HS-27A (cell line): Measurements from ENCODE around the gene CNST.
"Not testable (repeated sequence)": the region's sequence is repeated elsewhere in the genome, so short reads cannot be mapped to it uniquely, and the experiment has no call there.

Source experiments
- DNase-seq: peaks from one replicate; pipeline ENCODE4 v3.0.0-alpha.2; 2012; ENCODE audit warnings: low read depth, missing footprints

The CNST gene

GRCh38 chr1:246559310-246559709 lies 6.9 kb upstream of the CNST start:
- no peak for DNase-seq

- DNase-seq = not testable (repeated sequence)
These were observed 5.4 kb upstream of the CNST start for GRCh38 chr1:246560833-246561232.

DNA sequence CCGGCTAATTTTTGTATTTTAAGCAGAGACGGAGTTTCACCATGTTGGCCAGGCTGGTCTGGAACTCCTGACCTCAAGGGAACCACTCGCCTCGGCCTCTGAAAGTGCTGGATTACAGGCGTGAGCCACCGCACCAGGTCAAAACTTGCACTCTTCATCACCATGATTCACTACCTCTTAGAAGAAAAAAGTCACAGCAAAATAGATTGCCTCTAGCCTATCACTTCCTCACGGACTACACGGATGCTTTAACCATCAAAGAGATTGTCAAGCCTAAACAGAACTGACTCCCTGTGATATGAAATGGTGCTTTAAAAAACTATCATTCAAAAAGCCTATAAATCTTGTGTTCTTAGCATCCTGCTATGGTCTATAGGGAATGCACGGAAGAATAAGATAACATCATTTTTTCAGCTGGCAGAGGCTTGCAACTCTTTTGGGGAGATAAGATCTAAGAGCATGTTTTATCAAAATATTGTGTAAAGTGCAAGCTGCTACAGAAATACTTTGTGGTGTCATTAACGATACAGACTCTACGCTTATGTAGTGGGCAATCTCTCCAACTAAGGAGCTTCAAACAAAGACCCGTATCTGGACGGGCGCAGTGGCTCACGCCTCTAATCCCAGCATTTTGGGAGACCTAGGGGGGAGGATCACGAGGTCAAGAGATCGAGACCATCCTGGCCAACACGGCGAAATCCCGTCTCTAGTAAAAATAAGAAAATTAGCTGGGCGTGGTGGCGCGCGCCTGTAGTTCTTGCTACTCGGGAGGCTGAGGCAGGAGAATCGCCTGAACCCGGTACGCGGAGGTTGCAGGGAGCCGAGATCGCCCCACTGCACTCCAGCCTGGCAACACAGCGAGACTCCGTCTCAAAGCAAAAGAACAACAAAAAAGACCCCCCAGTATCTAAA lies 1.2 kb upstream of the CNST start:
- no peak for DNase-seq

GRCh38 chr1:246565751-246566127 lies 517 bp upstream of the CNST start:
- no peak for DNase-seq

DNA sequence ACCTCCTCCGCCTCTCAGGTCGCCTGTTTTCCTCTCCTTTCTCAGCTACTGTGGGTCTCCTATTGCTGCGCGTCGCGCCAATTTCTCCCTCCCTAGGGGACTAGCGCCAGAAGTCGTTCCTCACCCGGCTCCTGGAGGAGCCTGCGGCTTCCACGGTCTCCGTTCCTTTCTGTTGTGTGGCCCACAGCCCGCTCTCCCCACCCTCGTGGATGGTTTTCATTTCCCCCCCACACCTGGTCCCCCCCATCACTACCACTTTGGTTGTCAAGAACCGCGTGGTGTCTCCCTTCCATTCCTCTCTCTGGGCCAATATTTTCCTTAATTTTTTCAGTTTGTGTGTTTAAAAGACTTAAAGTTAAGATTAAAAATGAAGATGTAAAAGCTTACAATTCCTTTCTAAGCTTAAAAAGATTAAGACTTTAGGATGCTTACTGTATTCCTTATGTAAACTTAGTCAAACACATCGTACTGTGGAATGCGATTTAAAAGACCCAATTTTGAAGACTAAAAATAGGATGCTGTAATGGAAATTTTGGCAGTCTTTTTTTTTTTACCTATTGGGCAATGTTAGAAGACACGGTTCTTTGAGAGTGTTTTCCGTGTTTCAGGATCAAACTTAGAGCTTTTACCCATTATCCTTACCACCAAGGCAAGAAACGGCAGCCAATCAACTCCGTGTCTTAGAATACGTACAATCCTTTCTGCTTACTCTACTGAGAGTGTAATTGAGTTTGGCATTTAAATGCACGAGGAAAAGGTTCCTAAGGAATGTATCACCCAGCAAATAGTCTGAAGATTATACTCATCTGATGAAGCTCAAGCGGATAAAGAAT lies 773 bp downstream of the CNST start:
- DNase-seq = no peak

GRCh38 chr1:246567646-246568235 lies 1.5 kb downstream of the CNST start:
- DNase-seq = no peak

GRCh38 chr1:246569248-246570238 lies 3.3 kb downstream of the CNST start:
- DNase-seq = no peak

GRCh38 chr1:246571309-246571708 lies 5.1 kb downstream of the CNST start:
- not testable (repeated sequence) for DNase-seq

GRCh38 chr1:246571953-246572352 lies 5.7 kb downstream of the CNST start:
- no peak for DNase-seq

- no peak for DNase-seq
These were observed 6.5 kb downstream of the CNST start for GRCh38 chr1:246572785-246573184.

DNA sequence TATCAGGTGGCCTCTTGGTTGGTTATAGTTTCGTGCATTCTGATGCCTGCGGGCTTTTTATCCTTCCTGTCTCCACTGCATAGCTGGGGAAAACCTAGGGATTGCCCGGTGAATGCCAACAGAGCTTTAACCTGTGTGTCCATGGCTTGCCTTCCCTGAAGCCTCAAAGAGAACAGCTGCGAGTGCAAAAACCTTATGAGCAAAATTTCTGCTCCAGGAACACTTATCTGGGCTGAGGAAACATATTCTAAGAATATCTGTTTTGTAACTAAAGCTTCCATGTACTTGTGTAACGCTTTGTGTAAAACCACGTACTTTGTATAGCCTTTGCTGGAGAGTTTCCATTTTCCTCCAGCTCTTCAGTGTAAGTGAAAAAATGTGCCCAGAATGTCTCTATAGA lies 7.2 kb downstream of the CNST start:
- DNase-seq = no peak

- no peak for DNase-seq
These were observed 10.4 kb downstream of the CNST start for GRCh38 chr1:246576709-246577032.

DNA sequence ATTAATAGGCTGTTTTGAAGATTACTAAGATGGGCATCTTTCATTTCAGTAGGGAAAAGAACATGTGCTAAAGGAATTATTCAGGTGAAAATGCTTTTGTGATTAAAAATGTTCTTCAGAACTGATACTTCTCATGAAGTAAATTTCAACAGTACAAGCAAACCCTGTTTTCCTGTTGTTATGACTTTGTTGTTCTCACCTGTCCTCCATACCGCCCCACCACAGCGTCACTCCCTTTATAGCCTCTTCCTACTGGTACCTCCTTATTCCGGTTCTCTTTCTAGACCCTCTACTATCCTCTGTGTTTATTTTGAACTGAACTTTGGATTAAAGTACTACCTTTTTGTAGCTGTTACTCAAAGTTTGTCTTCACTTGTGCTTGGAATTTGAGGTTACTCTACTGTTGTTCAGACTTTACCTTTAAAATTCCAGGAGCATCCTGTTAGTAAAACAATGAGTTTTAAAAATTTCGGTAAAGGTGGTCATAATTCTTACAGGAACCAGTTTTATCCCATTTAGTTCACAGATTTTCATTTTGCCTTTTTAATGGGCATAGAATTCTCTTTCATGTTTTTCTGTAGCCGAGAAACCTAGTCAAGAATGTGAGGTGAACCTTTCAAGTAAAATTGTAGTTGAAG lies 10.9 kb downstream of the CNST start:
- DNase-seq = no peak

DNA sequence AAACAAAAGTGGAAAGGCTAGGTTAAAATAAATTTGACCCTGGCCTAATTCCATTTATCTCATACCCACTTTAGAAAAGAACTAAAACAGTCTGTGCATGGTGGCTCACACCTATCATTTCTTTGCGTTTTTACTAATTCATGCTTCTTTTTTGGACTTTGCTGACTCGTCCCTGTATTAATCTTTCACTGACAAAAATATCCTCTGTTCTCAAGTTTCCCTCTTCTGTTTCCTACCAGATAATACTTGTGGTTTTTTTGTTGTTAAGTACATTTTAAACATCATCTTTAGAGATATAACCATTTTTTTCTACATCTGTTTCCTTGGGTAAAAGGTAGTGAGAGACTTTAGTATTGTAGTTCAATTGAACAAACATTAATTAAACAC lies 11.5 kb downstream of the CNST start:
- DNase-seq = no peak

GRCh38 chr1:246579818-246580217 lies 13.6 kb downstream of the CNST start:
- no peak for DNase-seq

GRCh38 chr1:246580497-246581370 lies 14.5 kb downstream of the CNST start:
- no peak for DNase-seq

DNA sequence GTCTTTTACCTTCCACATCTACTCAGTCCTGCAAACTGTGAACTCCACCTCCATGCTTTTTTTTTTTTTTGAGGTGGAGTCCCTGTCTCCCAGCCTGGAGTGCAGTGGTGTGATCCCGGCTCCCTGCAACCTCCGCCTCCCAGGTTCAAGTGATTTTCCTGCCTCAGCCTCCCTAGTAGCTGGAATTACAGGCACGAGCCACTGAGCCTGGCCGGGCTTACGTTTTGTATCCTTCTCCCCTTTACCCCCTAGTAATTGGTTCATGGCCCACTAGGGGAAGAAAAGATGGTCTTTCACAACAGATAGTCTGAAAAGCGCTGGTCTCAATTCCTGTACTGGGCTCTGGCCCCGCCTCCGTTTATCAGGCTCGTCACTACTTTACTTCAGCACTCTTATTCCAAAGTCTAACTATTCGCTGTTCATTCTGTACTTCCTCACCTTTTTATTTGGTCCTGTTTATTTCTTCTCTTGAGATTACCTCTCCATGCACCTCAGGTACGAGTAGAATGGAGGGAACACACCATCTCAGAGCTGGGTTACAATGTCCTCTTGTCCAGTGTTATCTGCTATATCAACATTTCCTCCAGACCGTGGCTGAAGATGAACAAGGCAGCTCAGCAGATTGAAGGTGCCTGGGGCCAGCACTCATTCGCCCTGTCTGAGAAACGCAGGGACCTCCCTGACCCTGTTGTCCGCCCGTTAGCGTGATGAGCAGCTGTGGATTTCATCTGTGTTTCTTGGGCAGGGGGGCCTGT lies 16.2 kb downstream of the CNST start:
- DNase-seq = no peak

GRCh38 chr1:246583056-246583440 lies 16.8 kb downstream of the CNST start:
- DNase-seq = no peak

DNA sequence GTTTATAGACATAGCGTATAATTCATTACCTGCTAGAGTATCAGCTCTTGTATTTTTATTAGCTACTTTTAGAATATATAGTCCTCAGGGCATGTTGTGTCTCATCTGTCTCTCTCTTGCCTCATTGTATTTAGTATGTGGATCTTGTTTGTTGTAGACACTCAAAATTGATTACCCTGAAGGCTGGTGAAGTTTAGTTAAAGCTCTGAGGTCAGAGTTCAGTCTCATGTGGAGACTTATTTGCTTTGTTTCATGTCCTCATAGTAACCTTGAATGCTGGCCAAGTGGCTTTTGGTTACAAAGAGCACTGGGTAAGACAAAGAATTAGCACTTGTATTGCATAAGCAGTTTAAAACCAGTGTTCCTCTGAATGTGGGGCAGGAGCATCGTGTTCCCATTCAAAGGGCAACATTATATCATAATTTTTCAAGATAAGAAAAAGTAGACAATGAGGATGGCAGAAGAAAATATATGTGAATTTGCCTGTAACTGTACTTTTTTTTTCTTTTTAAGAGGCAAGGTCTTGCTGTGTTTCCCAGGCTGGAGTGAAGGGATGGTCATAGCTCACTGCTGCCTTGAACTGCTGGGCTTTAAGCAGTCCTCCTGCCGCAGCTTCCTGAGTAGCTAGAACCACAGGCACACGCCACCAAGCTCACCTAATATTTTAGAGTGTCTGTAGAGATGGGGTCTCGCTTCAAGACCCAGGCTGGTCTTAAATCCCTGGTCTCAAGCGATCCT lies 17.4 kb downstream of the CNST start:
- no peak for DNase-seq
